B cell (primary cell): ENCODE results near the gene PIP4P1. TPM values are rescaled to one million over a fixed set of nuclear protein-coding genes. Genes with fewer than 3 reads are reported as not detected.

Experiments used
- ATAC-seq: fragments of 200-7000 bp; cut with Tn5 transposase; one replicate; pipeline ENCODE4 v1.10.0; 2021; ENCODE audit warnings: low read depth, mild to moderate bottlenecking, moderate number of reproducible peaks, moderate library complexity
- CTCF ChIA-PET: fragments of 350-600 bp; sonication (Branson Sonifier 250); formaldehyde crosslinking; loops from one replicate; lab custom pipeline; 2021; ENCODE audit warnings: antibody characterized with exemption, inconsistent platforms; lab: Charles Lee
- POLR2A ChIA-PET: fragments of 350-600 bp; sonication (Branson Sonifier 250); formaldehyde crosslinking; loops from one replicate; lab custom pipeline; 2021; ENCODE audit warnings: antibody characterized with exemption; lab: Charles Lee
- DNase-seq: peaks from one replicate; pipeline ENCODE4 v3.0.0; 2013
- H2AFZ ChIP-seq: 2 replicates; pipeline ENCODE4 v1.6.1; 2012; ENCODE audit warnings: mild to moderate bottlenecking, low read depth, low read length; ENCODE audit not compliant: insufficient read depth, poor library complexity, severe bottlenecking
- H3K27ac ChIP-seq, 2 donors: 1 replicate in 1 of 2; 2 replicates in 1 of 2; pipeline ENCODE4 v1.5.1; 2012 to 2013; ENCODE audit warnings: low read length in 2 of 2, mild to moderate bottlenecking in 2 of 2, moderate library complexity in 1 of 2
- H3K27me3 ChIP-seq, 4 experiments: fragments of 200-600 bp in 1 of 4; sonication (generic) in 1 of 4; replicated peaks in 1 of 4; 1 replicate in 2 of 4; 2 replicates in 2 of 4; pipeline versions ENCODE4 v1.6.1 to v1.7.0; 2013 to 2016; ENCODE audit warnings: low read length in 3 of 4, mild to moderate bottlenecking in 2 of 4, mixed read lengths in 1 of 4, moderate library complexity in 1 of 4; ENCODE audit not compliant: insufficient read depth in 4 of 4, control insufficient read depth in 3 of 4; ENCODE audit errors: control extremely low read depth in 1 of 4
- H3K36me3 ChIP-seq, 2 experiments: replicated peaks in 1 of 2; 1 replicate in 1 of 2; 2 replicates in 1 of 2; pipeline versions ENCODE4 v1.6.1 to v1.7.1; 2013; ENCODE audit warnings: low read length in 1 of 2; ENCODE audit not compliant: insufficient read depth in 2 of 2, control insufficient read depth in 1 of 2; ENCODE audit errors: control extremely low read depth in 1 of 2, extremely low read depth in 1 of 2
- H3K4me1 ChIP-seq, 2 donors: fragments of 200-600 bp in 1 of 2; sonication (generic) in 1 of 2; 1 replicate in 1 of 2; 2 replicates in 1 of 2; pipeline versions ENCODE4 v1.5.1 to v1.6.1; 2013 to 2017; ENCODE audit warnings: low read length in 2 of 2; ENCODE audit not compliant: control insufficient read depth in 2 of 2, insufficient read depth in 2 of 2
- H3K4me2 ChIP-seq: replicated peaks from 2 replicates; pipeline ENCODE3; 2012; ENCODE audit warnings: mild to moderate bottlenecking, low read depth, low read length; ENCODE audit not compliant: poor library complexity, severe bottlenecking
- H3K4me3 ChIP-seq, 5 experiments: fragments of 200-600 bp in 1 of 5; sonication (generic) in 1 of 5; 1 replicate in 3 of 5; 2 replicates in 2 of 5; pipeline versions ENCODE4 v1.5.1 to v1.7.0; 2011 to 2016; ENCODE audit warnings: low read length in 4 of 5, mild to moderate bottlenecking in 4 of 5, low read depth in 2 of 5, control low read depth in 1 of 5, moderate library complexity in 1 of 5; ENCODE audit not compliant: insufficient read depth in 1 of 5; ENCODE audit errors: control extremely low read depth in 1 of 5, extremely low read depth in 1 of 5
- H3K79me2 ChIP-seq: fragments of 200-600 bp; sonication (generic); one replicate; pipeline ENCODE4 v1.6.0; 2016; ENCODE audit warnings: low read length; ENCODE audit not compliant: control insufficient read depth, insufficient read depth
- H3K9ac ChIP-seq: fragments of 200-600 bp; sonication (generic); 2 replicates; pipeline ENCODE4 v1.6.1; 2017; ENCODE audit warnings: mild to moderate bottlenecking, low read length, moderate library complexity
- H3K9me3 ChIP-seq, 3 donors: one replicate each; pipeline versions ENCODE4 v1.6.1 to v1.7.1; 2013; ENCODE audit warnings: low read length in 2 of 3; ENCODE audit not compliant: control insufficient read depth in 2 of 3, insufficient read depth in 1 of 3; ENCODE audit errors: control extremely low read depth in 1 of 3
- H4K20me1 ChIP-seq: 2 replicates; pipeline ENCODE4 v1.6.0; 2012; ENCODE audit warnings: mild to moderate bottlenecking, low read length; ENCODE audit not compliant: insufficient read depth, control insufficient read depth, poor library complexity, severe bottlenecking
- H3K27ac Mint-ChIP-seq: one replicate; pipeline ENCODE4 v1.8.0; 2021; ENCODE audit warnings: mixed read lengths
- H3K27me3 Mint-ChIP-seq: one replicate; pipeline ENCODE4 v1.8.0; 2021; ENCODE audit warnings: mixed read lengths
- H3K4me1 Mint-ChIP-seq: one replicate; pipeline ENCODE4 v1.8.0; 2021; ENCODE audit warnings: mixed read lengths
- H3K4me3 Mint-ChIP-seq: one replicate; pipeline ENCODE4 v1.8.0; 2021; ENCODE audit warnings: mixed read lengths
- H3K9me3 Mint-ChIP-seq: one replicate; pipeline ENCODE4 v1.8.0; 2022; ENCODE audit warnings: mixed read lengths; ENCODE audit not compliant: insufficient read depth
- CTCF ChIP-seq: fragments of 200-600 bp; IDR thresholded peaks from one replicate; pipeline ENCODE4 v1.8.0; 2022; ENCODE audit warnings: antibody characterized with exemption, mild to moderate bottlenecking
- EZH2 ChIP-seq: IDR thresholded peaks from 2 replicates; pipeline ENCODE4 v1.6.1; 2012; ENCODE audit warnings: borderline replicate concordance, low read depth, mild to moderate bottlenecking, moderate library complexity, low read length; ENCODE audit not compliant: insufficient read depth, poor library complexity, severe bottlenecking
- WGBS: methylation state at CpG from one replicate; pipeline ENCODE4 v1.1.5; 2013; ENCODE audit warnings: missing lambda C conversion rate; ENCODE audit not compliant: insufficient coverage; 5-methylcytosine and 5-hydroxymethylcytosine counted together
- intact Hi-C: fragments of 100-400 bp; cut with micrococcal nuclease; formaldehyde crosslinking; loops from one replicate; pipeline ENCODE4 v1.10.0; 2022
- polyA plus RNA-seq: library from polyadenylated mRNA; depleted of rRNA; stranded (reverse); fragments of >200 nt; gene quantifications from 2 replicates; pipeline ENCODE4 v1.2.3, GENCODE V29; 2012
- total RNA-seq, 2 donors: library from RNA; stranded (reverse); fragments of 120-200 nt in 1 of 2; gene quantifications; 1 replicate in 1 of 2; 2 replicates in 1 of 2; pipeline versions ENCODE4 v1.2.3 to v1.2.4, GENCODE V29; 2013 to 2022

PIP4P1 gene
- total and polyA plus RNA-seq, 2 donors (not counting 1 experiment from before 2014, with no cell fraction given) = 97.5 to 183 TPM

GRCh38 chr14:20460458-20461224 lies 593 bp downstream of the PIP4P1 start:
- CTCF ChIA-PET = interaction anchor here (1.0 to 4.9 kb wide), 6 partner anchors 9 to 230 kb away, joined by 3 to 40 read pairs (median 6); partner anchors contain the start of genes PNP and TEP1
- WGBS = under 1% methylated on average over 27 of the region's 32 CpGs
- intact Hi-C loops = loop anchor here (1.0 to 10.0 kb wide), 6 partner anchors 9 to 994 kb away; partner anchors contain the start of genes CHD8, PARP2, PNP and TEP1

More at GRCh38 chr14:20460458-20461224, 593 bp downstream of the PIP4P1 start:
- DNase-seq (peak; percentile 93), ATAC-seq (peak; percentile 25)
- H2AFZ ChIP-seq = peak overlapping the region; percentile 33
- peak overlapping the region; percentile 89 for H3K9ac ChIP-seq
- peak overlapping the region; percentile 34 to 90 (median 81) for H3K4me3 ChIP-seq
- POLR2A ChIA-PET = interaction anchor here (0.6 to 3.2 kb wide), 6 partner anchors 9 to 221 kb away, joined by 3 to 20 read pairs (median 6); partner anchors contain the start of genes PARP2 and PNP
- H3K27me3 ChIP-seq = no peaks in the 10 kb centered on the region
- no peaks in the 10 kb centered on the region for H3K27me3 Mint-ChIP-seq
- peak overlapping the region; percentile 94 for H3K4me3 Mint-ChIP-seq
- TF ChIP-seq CTCF (no peak), EZH2 (no peak)
- peaks cover 35% of the 10 kb centered on the region for H3K79me2 ChIP-seq
- peak overlapping the region; percentile 98 for H3K27ac ChIP-seq
- peaks cover 45% of the 10 kb centered on the region for H3K4me1 Mint-ChIP-seq
- H3K9me3 Mint-ChIP-seq = no peaks in the 10 kb centered on the region
- H3K4me2 ChIP-seq = peak overlapping the region; percentile 87
- no peaks in the 10 kb centered on the region for H3K9me3 ChIP-seq
- peaks cover 16 to 39% of the 10 kb centered on the region in 2 experiments for H3K36me3 ChIP-seq
- peaks cover 41 to 67% of the 10 kb centered on the region in 2 donors for H3K4me1 ChIP-seq
- H3K27ac Mint-ChIP-seq = peak overlapping the region; percentile 98
- peaks cover 27% of the 10 kb centered on the region for H4K20me1 ChIP-seq
